ENCODE results near the gene ZDHHC13.
A peak's percentile ranks its signal among the peaks of the same experiment; 100 is the strongest.

ZDHHC13 gene

DNA sequence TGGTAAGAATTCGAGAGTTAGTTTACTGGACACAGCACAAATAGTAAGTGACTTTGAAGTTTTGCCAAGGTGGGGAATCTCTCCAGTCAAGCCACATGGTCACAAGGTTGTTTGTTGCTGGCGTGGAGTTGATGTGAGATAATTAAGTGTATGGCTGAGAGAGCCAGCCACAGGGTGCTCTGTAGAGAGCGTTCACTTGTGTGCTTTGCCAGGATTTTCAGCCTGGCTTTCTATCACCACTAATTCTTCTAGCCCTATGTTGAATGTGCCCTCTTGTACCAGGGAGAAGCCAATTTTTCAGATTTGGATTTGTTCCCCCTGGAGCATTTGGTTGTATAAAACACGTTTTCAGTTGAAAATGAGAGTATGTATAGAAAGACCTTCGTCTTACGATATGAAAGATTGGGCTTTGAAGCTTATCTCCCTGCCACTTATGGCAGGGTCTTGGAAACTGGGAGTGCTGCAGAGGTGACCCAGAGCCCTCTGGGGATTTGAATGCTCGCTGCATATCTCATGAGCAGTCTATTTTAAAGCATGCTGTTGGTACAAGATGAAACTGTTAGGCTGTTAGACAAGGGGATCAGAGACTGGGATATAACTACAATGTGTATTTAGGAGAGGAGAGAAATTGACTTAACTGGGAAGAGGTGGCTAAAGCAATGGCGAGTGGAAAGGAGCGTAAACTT, 56.2 kb downstream of the ZDHHC13 start:
- no peak for DNase-seq

DNA sequence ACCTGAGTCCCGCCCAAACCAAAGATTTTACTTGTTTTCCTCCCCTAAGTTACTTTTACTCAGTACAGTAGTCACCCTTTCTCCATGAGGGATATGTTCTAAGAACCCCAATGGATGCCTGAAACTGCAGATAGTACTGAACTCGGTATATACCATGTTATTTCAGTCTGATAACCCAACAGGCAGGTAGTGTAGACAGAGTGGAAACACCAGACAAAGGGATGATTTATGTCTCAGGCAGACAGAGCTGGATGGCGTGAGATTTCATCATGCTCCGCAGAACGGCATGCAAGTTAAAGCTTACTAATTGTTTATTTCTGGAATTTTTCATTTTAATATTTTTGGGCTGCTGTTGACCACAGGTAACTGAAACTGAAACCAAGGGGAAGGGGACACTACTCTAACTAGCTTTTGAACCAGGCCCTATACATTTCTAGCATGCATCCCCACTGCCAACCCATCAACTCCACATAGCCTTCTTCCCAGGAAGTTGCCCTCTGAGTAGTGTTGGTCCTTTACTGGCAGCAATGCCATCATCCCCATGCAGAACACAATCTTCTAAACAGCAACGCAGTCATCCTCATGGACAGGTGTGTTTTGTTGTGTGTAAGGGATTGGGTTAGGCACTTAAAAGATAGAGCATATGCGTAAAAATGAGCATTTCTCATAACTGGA, 57.1 kb downstream of the ZDHHC13 start:
- no peak for DNase-seq

DNA sequence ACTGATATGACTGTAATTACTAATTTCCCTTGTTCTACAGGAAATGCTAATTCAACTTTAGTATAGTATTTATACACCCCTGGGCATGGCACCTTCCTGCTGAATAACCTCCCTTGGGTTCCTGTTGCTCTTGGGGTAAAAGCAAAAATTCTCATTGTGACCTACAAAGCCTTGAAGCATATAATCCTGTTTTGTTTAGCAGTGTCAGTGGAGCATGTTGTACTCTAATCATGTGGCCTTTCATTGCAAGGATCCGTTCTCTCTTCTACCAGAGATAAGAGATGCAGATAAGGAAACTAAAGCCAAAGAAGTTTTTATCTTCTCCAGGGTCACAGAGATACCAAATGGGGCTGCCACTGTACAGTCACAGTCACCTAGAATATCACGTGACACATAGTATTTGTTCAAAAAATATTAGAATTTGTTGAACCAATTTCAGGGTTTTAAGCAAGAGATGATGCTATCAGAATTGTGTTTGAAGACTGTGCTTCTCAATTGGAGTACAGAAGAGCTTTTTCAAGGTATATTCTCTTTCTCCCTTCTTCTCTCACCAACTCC, 59.7 kb downstream of the ZDHHC13 start:
- DNase-seq, result no peak

DNA sequence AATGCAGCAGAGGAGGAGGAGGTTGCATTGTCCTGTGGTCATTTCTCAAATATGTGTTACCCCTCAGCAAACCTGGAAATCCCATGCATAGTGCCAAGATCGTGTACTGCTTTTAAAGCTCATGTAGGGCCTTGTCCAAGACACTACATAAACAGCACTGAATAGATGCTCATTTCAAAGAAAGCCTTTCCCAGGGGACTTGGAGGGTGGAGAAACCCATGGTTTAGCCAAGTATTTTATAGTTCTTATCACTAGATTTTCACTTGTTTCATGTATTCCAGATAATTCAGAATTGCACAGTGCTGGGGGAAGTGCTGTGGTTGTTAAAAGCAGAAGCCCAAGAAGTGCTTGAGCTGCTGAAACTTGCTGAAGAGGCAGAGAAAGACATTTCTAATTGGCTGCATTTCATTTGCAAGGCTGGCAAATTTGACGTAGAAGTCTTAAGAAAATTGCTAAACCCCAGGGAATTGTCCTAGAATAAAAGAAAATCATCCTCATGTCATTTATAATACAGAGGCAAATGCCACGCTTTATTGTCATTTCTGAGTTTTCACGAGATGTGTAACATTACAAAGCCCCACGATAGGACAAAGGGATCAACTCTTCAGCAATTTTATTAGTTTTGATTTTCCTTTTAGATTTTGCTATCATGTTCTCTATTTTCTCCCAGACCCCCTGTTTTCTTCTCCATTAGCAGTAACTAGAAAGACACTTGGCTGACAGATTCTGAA, 64.7 kb downstream of the ZDHHC13 start:
- DNase-seq, result no peak

DNA sequence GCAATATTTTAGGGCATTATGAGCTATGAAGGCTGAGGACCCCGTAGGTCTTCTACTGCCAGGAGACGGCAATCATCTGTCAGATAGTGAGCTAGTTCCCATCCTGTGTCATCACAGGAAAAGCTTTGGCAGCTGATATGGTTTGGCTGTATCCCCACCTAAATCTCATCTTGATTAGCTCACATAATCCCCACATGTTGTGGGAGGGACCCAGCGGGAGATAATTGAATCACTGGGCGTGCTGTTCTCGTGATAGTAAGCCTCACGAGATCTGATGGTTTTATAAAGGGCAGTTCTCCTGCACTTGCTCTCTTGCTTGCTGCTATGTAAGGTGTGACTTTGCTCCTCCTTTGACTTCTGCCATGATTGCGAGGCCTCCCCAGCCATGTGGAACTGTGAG, 66.7 kb downstream of the ZDHHC13 start:
- DNase-seq, result no peak

DNA sequence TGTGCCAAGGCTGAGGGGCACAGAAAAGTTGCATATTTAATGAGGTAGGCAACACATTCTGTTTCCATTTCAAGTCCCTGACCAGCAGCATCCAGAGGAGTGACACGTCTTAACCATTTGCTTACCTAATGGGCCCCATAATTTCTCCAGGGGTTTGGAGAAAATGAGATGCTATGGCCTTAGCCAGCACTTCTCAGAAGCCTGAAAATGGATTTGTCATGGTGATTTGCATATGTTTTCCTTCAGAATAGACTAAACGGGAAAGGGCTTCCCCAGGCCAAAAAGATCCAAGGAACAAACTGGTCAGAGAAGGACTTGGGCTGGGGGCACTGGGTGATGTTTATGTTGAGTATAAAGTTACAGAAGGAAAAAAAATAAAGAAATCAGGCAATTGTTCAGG, 68.1 kb downstream of the ZDHHC13 start:
- DNase-seq, result no peak

DNA sequence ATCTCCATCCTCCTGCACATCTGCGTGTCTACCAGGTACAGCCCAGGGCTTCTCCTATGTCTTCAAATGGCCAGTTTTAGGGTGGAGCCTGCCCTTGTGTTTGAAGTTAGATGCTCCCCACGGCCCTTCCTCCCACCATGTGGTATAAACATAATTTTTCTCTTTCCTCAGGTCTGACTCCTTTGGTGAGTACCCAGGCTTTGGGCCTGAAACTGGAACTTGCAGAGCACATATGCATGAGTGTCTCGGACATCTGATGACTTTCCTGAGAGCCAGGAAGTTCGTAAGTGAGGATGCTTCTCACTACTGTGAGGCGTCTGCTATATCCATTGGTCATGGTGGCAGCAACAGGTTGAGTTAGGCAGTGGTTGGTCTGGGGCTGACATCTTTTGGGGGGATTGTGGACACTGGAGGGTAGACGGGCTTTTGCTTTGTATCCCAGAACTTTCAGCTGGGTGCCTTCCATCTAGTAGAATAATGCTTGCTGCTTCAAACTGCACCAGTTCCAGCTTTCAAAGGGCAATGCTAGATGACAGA, 68.6 kb downstream of the ZDHHC13 start:
- no peak for DNase-seq

DNA sequence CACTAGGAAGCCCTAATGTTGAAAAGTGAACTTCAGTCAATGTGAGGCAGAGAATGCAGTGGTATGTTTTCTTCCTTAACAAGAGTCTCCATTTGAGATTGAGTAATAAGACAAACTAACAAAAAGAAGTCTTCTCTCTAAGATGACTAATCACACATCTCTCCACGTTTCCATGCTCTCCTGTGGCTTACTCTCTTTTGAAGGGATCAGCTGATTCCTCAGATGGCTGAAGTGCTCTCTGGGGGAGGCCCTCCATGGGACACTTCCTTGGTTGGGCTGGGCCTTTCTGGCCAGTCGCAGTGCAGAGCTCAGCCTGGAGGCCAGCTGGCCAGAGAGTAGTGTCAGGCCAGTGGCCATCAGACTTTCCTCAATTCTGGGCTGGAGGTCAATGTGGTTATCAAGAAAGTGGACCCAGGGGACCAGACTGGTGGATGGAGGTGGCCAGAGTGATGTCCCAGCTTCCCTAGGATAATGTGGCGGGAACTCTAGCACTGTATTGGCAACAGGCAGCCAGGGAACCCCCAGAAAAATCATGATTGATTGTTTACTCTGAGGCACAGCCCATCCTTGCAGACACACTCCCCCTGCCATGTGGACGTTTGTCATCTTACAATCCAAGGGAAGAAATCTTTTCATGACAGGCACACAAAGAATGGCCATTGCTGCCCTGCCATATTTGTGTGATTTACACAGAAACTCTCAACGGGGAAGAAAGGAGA, 70.3 kb downstream of the ZDHHC13 start:
- no peak for DNase-seq

DNA sequence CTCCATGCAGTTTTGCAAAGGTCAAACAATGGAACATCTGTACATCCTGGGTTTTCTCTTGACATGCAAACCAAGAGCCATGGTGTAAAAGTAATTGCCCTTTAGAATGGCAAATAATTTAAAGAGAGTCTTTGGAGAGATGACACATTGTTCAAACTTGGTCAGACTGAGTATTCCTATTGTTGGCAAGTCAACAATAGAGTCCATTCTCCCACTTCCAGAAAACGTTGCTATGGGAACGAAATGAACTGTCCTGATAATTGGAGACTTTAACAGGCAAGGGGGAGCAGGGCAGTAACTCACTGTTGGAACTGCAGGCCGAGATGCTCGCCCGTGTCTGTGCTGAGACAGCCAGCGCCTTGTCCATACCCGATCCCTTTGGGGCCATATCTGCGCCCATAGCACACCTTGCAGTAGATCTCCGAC, 70.9 kb downstream of the ZDHHC13 start:
- DNase-seq, result no peak

DNA sequence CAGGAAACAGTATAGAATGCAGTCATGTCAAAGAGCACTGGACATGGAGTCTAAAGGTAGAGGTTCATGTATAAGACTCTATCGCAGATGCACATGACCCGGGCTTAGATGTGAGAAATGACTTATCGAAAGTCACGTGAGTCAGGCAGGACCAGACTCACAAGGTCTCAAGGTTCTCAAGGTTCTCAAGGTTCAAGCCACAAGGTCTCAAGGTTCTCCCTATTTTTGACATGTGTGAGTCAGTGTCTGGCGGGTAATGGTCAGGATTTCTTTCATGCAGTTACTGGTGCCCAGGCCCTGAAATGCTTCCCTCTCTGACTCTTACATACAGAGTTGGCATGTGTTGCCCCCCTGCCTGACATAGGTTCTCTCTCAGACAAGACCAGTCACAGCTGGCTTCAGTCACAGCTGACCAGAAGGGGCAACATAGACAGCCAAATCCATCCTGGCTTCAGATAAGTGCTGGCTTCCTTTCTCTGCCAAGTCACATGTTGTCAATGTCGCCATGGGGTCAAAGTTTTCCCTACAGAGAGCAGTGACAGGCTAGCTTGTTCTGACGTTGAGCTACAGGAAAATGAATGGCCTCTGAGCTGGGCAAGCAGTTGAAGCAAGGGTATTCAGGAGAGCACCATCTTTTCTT, 74.7 kb downstream of the ZDHHC13 start:
- DNase-seq, result no peak

DNA sequence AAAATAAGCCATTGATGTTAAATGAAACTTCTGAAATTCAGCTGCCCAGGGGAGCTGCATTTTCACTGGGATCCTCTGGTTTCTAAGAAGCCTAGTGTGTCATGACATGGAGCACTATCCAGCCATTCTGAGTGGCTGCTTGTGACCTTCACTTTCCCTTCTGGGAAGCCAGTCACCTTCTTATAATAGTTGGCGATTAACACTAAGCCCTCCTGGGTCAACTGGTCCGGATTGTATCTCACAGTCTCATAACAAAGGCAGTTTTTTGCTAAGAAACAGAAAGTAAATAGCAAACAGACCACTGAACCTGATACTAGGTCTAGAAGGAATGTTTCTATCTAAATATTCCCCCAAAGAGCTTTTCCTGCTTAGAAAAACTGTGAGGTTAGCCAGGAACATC, 76.9 kb downstream of the ZDHHC13 start:
- no peak for DNase-seq

DNA sequence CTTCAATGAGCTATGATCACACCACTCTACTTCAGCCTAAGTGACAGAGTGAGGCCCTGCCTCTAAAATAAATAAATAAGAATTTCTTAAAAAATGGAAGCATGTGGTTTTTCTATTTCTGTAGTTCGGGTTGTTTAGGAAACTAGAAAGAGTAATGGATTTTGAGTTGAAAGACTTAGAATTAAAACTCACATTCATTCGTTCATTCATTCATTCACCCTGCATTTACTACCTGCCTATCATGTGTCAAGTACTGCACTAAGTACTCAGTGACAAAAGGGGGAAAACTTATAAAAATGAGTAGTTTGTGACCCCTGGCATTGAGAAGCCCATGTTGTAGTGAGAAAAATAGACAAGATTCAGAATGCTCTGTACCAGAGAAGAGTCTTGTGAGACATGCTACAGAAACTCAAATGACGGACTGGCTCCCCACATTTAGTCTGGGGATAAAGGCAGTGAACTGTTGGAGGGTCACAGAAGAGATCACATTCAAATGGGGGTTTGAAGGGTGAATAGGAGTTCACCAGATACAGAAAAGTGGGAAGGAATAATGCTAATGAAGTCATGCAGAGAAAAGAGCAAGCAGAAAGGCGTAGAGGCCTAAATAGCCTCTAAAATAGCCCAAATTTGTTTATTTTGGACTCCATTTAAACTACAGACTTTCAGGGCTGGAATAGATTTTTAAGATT, 77.8 kb downstream of the ZDHHC13 start:
- DNase-seq, result no peak

DNA sequence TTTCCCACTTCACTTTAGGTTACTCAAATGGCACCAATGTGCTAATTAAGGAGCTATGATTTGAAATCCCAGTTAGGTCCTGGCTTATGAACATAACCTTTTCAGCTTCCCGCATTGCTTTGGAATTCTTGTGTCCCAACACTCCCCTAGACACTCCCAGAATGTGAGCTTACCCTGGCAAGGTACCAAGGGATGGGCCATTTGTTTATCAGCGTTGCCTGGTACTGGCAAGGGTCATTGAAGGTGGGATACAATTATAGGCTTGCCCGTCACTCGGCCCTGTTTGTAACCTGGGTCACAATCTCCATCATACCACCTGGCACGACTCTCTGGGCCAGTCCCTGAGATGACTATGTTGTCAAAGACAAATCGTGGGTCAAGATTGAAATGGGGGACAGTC, 79.5 kb downstream of the ZDHHC13 start:
- DNase-seq, result no peak

DNA sequence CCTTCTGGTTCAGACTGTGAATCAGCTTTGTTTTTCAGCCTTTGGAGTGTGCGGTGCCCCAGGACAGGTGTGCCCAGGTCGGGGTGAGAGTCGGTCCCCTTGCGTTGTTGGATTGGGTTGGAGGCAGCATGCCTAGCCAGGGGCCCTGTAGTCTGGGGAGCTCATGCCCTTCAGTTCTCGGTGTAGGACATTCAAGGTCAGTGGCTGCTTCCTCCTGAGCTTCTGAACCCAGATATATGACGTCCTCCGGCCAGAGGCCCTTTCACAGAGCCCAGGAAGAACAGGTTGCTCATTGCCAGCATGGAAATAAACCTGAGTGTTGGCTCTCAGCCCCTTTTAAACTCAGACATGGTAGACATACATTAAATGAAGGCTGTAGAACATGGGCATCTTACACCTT, 82.1 kb downstream of the ZDHHC13 start:
- no peak for DNase-seq

DNA sequence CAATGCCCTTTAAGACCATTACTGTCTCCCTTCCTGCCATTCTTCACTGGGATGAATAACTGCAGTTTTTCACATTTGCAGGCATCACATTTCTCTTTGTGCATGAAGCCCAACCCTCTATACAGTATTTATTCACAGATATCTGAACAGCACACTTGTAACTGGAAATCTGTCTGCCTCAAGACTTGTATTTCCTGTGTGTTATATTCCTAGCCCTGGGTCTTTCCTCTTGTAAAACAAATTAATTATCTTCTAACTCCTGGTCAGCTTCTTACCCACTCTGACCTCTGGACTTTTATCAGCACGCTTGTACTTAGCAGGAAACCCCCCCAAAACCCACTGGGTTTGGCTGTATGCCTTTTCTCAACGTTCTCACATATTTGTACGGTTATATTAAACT, 82.8 kb downstream of the ZDHHC13 start:
- DNase-seq, result no peak

DNA sequence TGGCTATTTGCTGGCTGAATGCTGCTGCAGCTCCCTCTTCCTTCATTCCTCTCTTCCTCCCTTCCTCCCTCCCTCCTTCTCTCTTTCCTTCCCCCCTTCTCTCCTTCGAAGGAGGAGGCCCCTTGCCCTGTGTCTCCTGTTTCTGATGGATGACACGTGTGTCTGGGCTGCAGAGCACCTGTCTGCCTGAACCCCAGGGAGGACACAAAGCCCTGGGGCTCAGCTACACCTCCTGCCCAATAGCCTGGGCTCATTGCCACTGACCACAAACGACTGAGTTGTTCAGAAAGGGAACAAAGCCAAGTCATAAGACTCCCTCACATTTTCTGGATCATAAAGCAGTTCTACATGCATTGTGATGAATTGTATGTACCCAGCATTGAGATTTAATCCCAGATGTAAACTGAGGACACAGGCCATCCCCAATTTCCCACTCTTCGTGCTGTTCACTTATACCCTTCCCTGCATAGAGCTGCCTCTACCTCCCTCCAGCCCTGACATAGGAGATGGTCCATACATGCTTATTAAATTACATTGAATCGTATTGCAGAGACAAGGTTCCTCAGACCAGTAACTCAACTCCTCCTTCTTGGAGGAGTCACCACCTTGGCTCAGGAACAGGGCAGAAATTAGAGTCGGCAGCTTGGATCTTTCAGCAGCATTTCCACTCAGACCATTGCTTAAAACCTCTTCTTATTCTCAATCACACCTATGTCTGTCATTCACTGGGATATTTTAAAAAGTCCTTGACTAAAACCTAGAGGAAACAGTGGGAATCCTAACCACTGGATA, 83.6 kb downstream of the ZDHHC13 start:
- DNase-seq, result peak; percentile 40

DNA sequence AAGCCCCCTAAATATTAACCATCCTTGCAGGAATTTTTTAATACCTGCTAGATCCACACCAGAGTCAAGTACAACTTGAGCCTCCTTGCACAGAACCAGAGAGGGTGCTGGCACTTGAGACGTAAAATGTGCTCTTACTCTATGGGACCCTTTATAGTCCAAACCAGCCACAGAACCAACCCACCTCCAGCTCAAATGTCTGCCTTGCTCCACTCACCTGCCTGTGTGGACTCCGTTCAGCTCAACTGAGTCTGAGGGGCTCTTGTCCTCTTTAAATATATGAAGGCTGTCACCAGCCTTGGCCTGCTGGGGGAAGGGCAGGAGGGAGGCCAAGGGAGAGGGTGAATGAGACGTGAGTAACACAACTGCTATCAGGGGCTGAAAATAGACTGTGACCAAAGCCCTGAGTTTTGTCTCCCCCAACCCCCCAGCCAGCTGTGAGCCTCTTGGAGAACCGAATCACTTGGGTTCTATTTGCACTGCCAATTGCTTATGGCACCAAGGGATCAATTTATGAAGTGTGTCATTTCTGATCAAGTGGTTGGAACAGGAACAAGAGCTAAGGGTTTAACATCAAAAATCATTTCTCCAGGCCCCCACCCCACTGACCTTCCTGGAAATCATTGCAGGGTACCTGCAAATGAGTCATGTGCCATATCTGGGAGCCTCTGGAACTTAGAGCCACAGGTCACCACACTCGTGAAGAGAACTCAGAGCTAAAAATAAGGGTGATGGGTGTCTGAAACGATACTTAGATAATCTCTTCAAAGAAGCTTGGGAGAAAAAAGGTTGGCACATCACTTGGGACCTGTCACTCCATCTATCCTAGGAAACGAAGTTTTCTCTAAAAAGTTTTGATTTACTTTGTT, 85.0 kb downstream of the ZDHHC13 start, which contains the start of gene CSRP3:
CSRP3 (minus strand) TSS at position 247 of the 869 bp plus-strand sequence. CDS start 9,535 bp downstream, outside the sequence.
- no peak for DNase-seq

DNA sequence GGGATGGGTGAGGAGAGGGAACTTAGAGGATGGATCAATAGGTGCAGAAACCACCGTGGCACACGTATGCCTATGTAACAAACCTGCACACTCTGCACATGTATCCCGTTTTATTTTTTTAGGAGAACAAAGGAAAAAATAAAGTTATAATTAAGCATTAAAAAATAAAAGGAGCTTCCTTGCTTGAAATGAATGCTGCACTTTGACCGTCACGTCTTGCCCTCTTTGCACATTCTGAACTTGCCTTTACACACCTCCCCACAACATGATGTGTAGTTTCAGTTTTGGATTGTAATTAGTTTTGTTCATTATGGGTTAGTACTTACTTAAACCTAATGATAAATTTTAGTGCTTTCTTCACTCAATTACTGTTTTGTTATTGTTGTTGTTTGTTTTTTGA, 87.9 kb downstream of the ZDHHC13 start:
- DNase-seq, result no peak

DNA sequence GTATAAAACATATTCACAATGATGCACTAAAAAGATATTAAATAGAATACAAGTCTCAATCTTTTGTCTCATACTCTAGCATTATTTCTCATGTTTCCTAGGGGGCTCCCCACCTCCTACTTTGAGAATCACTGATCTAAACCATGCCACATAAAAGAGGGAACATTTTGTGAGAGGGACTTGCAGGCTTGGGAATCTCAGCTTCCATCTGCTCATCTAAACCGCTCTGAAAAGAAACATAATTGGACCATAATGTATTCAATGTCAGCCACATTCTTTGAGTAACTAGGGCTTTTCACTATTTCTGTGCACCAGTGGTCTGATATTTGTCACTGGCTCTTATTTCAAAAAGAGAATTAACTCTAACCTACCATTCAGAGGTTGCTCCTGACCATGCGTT, 91.2 kb downstream of the ZDHHC13 start:
- DNase-seq, result no peak

All from right hindlimb (tissue), 1 donor.